Measurements from ENCODE around the gene TCHP.

- TF ChIP-seq, protein P1, sequence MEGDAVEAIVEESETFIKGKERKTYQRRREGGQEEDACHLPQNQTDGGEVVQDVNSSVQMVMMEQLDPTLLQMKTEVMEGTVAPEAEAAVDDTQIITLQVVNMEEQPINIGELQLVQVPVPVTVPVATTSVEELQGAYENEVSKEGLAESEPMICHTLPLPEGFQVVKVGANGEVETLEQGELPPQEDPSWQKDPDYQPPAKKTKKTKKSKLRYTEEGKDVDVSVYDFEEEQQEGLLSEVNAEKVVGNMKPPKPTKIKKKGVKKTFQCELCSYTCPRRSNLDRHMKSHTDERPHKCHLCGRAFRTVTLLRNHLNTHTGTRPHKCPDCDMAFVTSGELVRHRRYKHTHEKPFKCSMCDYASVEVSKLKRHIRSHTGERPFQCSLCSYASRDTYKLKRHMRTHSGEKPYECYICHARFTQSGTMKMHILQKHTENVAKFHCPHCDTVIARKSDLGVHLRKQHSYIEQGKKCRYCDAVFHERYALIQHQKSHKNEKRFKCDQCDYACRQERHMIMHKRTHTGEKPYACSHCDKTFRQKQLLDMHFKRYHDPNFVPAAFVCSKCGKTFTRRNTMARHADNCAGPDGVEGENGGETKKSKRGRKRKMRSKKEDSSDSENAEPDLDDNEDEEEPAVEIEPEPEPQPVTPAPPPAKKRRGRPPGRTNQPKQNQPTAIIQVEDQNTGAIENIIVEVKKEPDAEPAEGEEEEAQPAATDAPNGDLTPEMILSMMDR (IDR thresholded peaks at IDR 0.05; ENCODE audit: poor library complexity, severe bottlenecking), result no peak
- TF ChIP-seq, protein P2, sequence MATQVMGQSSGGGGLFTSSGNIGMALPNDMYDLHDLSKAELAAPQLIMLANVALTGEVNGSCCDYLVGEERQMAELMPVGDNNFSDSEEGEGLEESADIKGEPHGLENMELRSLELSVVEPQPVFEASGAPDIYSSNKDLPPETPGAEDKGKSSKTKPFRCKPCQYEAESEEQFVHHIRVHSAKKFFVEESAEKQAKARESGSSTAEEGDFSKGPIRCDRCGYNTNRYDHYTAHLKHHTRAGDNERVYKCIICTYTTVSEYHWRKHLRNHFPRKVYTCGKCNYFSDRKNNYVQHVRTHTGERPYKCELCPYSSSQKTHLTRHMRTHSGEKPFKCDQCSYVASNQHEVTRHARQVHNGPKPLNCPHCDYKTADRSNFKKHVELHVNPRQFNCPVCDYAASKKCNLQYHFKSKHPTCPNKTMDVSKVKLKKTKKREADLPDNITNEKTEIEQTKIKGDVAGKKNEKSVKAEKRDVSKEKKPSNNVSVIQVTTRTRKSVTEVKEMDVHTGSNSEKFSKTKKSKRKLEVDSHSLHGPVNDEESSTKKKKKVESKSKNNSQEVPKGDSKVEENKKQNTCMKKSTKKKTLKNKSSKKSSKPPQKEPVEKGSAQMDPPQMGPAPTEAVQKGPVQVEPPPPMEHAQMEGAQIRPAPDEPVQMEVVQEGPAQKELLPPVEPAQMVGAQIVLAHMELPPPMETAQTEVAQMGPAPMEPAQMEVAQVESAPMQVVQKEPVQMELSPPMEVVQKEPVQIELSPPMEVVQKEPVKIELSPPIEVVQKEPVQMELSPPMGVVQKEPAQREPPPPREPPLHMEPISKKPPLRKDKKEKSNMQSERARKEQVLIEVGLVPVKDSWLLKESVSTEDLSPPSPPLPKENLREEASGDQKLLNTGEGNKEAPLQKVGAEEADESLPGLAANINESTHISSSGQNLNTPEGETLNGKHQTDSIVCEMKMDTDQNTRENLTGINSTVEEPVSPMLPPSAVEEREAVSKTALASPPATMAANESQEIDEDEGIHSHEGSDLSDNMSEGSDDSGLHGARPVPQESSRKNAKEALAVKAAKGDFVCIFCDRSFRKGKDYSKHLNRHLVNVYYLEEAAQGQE (IDR thresholded peaks at IDR 0.05; ENCODE audit: borderline replicate concordance), result no peak
- TF ChIP-seq POLR2AphosphoS5 (IDR thresholded peaks at IDR 0.05) (no peak), EZH2 (IDR thresholded peaks at IDR 0.05; ENCODE audit: borderline replicate concordance, insufficient read depth, low read length, poor library complexity, severe bottlenecking) (no peak), TAF1 (IDR thresholded peaks at IDR 0.05; ENCODE audit: low read depth) (no peak), EP300 (conservative IDR thresholded peaks at IDR 0.05; ENCODE audit: poor library complexity, severe bottlenecking) (no peak)
Measured at GRCh38 chr12:109916045-109916444, 16.0 kb downstream of the TCHP start.
